GM18868 (cell line): Measurements from ENCODE around the gene OTOF.

Experiments used
- ATAC-seq: cut with Tn5 transposase; IDR thresholded peaks from one replicate; pipeline ENCODE4 v1.9.1; 2021; ENCODE audit warnings: mild to moderate bottlenecking, moderate library complexity; ENCODE audit not compliant: unreplicated experiment

Gene OTOF

DNA sequence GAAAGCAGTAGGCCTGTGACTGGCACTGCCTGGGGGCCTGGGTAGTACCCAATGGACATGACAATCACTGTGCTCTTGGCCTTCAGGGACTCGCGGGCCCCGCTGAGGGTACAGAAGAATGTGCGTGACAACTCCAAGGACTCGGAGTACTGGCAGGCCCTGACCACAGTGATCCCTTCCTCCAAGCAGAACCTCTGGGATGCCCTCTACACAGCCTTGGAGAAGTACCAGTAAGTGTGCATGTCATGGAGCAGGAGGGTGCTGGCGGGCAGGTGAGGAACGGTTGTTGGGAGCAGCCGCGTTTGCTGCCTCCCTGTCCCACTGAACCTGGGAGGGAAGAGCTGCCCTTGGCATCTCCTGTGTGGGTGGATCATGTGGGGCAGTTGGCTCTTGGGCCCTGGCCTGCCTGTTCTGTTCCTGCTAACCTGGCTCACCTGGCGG is 23.3 kb downstream of the OTOF start:
- no peak for ATAC-seq

DNA sequence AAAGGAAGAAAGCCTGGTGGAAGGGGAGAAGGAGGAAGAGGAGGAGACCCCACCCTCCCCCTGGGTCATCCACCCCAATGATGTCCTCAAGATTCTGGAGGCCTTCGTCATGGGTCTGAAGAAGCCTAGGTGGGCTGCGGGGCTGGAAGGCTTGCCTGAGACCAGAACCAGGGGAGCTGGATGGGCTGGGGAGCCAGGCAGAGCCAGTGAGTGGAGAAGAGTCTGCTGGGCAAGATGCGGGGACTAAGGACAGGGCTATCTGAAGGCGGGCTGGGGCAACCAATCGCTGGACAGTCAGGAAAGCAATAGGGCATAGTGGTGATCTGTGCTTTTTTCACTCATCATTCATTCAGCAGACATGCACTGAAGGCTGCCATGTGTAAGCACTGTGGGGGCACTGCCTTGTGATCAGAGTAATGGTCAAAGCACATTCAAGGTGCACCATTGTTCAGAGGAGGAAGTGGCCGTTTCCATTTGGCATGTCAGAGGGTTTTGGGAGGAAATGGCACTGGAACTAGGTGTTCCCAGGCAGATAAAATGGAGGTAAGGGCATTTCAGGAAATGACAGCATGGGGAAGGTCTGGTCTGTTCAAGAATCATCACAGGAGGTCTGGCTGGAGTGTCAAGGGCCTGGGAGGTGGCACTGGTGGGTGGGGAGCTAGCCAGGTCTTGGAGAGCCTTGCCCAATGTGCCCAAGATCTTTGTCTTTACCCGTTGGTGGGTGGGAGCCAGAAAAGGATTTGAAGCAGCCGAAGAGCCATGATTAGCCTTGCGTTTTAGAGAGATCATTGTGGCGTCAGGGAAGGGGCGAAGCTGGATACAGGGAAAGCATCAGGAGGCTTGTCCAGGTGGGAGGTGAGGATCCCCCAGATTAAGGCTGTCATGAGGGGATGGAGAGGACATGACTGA is 24.2 kb downstream of the OTOF start:
- no peak for ATAC-seq

DNA sequence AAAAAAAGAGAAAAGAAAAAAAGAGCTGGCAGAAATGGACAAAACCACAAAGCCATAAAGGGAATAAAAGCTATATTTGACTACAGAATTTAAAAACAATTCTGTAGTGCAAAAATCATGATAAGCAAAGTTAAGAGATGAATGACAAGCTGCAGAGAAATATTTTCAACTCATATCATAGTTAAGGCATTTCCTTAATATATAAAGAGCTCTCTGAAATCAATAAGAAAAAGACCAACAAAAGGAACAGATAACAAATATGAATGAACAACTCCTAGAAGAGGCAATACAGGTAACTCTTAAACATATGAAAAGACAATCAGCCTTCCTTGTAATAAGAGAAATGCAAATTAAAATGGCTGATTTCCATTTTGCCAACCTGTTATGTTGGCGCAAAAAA is 26.2 kb downstream of the OTOF start:
- no peak for ATAC-seq

DNA sequence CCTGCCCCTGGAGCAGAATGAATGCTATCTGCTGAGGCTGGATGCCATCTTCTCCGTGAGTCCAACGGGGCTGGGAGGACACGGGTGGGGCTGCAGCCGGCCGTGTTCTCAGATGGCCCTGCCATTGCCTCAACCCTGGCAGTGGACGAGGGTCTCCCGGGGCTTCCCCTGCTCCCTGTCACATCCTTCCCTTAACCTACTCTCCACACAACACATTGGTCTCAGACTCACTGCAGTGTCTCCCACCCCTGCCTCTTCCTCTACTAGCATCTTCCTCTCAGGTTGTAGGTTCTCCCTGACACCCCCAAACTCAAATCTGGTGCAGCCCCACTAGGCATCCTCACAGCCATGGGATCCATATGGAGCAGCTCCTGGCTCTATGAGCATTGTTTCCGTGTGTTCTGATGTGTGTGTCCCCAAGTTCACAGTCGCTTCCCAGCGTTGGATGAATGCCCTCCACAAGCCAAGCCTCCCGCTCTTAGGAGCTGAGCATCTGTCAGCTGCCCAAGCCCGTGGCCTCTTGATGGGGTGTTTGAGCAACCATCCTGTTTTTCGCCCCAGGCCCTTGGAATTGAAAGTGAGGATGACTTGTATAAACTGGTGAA is 27.8 kb downstream of the OTOF start:
- ATAC-seq, result no peak

DNA sequence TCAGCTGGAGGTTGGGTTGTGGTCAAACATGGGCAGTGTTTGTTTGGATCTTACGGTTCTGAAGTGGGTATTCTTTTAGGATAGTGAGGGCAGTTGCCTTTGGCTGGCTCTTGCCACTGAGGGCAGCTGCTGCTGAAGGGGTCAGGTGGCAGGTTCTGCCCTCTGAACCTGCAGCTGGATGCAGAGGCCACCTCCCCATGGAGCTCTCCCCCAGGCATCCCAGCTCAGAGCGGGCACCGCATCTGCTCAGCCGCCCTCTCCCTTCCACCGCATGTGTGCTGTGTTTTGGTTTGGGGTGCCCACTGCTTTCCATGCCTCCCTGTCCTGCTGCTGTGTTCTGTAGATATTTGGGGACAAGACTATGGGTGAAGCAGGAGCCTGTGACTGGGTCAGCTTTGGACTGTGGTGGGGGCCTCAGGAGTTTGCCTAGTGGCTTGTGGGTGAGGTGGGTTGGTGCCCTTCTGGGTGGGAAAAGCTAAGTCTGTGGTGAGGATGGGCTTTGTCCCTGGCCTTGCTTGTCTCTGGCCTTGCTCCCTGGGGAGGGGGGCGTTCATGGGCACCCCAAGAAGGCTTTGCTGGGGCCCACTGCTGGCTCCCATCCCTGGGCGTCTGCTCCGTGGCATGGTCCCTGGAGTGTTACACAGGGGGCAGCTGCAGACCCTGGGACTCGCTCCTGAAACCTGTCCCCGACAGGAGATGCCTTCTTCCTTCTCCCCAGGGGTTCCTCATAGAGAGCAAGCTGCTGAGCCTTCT is 28.5 kb downstream of the OTOF start:
- ATAC-seq, result no peak

DNA sequence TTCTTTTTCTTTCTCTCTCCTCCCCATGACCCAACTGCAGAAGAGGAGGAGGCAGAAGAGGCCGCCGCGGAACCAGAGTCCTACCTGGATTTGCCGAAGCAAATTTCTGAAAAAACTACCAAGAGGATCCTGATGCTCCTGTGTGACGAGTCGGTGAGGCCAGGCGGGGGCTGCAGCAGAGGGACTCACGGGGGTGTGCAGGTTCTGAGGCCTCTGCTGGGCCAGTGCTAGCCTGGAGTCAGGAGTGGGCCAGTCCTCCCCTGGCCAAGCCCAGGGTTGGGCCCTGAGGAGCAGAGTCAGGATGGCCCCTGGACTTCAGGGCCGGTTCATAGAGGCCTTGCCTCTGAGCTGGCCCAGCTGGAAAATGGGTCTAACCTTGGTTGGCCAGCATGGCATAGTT is 29.3 kb downstream of the OTOF start:
- no peak for ATAC-seq

DNA sequence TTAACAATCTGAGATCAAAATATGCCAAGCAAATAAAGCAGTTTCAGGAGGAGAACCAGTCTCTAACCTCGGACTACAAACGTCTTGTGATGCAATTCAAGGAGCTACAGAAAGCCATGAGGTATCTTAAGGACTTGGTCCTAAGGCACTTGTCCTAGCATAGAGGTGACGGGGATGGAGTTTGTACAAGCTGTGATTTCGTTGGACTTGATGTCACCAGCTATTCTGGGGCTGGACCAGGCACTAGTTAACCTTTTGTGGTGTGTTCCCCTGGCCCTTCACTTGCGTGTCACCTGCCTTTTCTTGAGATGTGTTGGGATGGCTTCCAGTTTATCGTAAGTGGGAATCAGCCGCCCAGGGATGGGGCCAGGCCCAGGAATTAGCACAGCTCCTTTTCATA is 33.7 kb downstream of the OTOF start:
- ATAC-seq, result no peak

DNA sequence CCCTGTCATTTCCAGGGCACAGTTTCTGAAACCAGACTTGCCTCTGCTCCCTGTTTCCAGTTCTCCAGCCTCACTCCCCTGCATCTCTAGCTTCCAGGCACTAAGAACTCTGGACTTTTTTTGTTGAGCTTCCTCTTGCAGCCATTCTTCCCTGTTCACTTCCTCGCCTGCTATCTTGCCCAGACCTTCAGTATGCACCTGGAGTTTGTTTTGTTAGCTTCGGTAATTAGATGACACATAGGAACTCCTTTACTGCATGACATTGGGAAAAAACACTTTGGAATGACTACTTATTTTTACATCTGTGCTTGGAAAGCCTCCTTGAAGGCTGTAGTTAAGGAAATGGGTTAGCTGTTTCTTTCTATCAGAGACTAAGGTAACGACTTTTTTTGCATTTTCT is 35.2 kb downstream of the OTOF start:
- ATAC-seq, result no peak

DNA sequence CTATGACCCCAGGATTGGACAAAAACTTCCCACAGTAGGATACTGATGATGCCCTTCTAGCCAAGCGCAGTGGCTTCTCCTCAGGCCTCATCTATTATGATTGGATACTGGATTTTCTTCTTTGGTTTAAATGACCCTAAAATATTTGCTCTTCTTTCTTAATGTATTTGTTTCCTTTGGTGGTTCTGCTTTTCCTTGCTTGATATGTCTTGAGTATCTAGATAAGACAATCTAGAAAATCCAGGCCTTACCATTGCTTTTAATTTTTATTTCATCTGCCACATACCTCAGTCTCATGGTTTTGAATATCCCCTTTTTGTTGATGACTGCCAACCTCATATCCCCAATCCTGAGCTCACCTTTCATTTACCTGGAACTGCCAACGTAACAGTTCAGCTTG is 35.6 kb downstream of the OTOF start:
- ATAC-seq, result no peak

DNA sequence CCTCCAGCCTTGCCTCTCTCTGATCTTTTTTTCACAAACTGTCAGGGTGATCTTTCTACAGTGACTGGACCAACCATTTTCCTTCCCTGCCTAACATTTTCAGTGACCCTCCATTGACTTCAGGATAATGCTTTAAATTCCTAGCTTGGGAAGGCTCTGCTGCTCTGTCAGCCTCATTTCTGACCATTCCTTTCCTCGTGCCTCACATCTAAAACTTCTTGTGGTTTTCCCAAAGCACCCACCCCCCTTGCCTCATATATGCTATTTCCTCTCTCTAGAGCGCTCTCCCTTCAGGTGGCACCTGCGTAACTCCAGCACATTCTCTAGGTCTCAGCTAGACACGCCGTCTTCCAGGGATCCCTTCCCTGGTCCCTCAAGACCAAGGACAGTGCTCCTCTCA is 39.0 kb downstream of the OTOF start:
- no peak for ATAC-seq

DNA sequence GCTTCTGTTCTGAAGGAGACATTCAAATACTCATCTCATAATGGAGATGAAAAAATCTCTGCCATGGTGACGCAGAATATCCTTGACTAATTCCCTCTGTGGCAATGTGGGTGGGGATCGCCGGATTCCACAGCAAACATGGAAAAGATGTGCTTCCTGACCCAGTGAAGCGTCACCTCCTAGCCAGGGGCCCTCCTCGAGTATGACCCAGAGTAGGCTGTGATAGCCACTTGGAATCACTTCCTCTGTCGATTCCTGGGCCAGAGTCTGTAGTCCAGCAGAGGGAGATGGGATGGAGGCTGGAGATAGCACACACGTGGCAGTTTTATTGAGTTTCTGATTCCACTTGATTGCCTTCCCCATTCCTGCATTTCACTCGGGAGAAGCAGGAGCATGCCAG is 39.4 kb downstream of the OTOF start:
- ATAC-seq, result no peak

DNA sequence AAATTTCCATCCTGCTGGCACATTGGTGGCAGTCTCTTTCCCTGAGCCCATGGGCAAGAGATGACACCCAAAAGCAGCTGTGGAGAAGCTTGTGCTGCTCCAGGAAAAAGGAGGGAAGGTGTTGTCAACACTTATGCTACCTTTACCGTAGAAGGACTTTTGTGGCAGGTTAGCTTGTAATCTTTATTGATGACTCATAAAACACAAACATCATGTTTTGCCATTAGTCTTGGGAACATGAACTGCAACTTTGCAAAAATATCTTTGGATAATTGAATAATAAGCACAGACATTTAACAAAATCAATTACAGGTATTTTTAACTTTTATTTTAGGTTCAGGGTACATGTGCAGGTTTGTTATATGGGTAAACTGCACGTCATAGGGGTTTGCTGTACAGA is 42.8 kb downstream of the OTOF start:
- no peak for ATAC-seq

DNA sequence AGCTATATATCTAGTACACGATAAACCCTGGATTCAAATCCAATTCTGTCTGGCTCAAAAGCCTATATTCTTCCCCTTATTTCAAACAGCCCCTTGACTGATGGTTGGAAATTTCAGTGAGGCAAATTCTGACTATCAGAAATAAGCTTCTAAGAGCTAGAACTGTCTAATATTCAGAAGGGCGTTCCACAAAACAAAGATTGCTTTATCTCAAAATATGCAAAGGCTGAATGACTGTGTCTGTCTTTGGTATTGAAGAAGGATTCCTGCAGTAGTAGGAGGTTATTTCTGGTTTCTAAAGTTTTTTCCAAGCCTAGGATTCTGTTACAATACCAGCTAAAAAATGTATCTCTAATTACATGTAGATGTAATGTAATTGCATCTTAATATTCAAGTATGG is 45.1 kb downstream of the OTOF start:
- no peak for ATAC-seq

DNA sequence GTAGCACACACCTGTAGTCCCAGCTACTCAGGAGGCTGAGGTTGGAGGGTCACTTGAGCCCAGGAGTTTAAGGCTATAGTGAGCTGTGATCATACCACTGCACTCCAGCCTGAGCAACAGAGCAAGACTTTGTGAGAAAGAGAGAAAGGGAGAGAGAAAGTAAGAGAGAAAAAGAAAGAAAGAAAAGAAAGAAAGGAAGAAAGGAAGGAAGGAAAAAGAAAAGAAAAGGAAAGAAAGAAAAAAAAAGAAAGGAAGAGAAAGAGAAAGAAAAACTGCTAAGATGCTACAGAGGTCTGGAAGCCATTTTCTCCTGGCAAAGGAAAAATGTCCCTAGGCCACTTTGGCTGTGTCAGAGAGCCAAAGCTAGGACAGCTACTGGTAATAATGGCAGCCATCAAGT is 45.6 kb downstream of the OTOF start:
- no peak for ATAC-seq

DNA sequence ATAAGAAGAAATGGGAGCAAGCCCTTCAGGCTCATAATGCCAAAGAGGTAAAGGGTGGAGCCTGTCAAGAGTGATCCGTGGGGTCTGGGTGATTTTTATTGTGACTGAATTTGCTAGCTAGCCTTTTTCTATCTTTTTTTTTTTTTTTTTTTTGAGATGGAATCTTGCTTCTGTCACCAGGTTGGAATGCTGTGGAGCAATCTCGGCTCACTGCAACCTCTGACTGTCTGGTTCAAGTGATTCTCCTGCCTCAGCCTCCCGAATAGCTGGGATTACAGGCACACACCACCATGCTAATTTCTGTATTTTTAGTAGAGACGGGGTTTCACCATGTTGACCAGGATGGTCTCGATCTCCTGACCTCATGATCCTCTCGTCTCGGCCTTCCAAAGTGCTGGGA is 47.1 kb downstream of the OTOF start:
- ATAC-seq, result no peak

DNA sequence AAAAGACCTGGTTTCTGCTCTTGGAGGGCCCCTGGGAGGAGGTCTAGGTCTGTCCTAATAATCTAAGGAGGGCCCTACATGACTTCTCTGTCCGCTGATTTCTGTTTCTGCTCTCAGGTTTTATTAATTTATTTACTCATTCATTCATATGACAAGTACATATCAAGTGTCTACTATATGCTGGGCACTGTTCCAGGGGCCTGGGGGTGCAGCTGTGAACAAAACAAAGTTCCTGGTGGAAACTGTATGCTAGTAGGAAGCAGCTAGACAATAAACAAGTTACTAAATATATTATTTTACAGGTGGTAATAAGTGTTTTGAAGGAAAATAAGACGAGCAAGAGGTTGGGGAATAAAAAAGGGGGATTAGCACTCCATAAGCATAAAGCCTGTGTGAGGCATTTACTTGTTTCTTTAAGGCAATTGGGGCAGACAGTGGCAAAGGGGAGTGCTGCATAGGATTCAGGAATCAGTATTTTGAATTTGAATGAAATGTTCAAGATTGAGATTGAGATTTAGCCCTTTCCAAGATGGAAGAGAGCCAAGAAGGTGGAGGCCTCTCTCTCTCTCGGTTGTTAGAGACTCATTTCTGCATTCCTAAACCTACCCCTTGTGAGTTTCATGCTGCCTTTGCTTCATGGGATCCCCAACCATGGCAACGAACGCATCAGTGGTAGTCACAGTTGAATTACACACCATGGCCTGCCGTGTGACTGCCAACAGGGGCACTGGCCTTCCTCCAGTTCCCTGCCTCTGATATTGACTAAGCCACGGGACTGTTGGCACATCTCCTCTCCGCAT is 47.9 kb downstream of the OTOF start:
- ATAC-seq, result no peak

DNA sequence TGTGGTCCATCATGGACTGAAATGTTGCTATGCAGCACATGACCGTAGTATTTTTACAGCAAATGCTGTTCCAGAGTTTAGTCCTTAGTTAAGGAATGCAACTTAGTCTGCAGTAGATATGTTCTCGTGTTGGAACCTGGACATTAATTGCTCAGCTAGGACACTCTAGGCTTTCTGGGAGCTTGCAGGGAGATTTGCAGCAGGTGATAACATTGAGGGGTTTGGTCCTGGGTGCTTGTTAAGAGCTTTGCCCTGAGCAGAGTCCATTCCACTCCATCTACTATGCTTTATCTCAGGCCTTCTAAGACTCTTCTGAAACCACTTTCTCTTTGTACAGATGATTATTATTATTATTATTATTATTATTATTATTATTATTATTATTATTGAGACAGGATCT is 49.1 kb downstream of the OTOF start:
- no peak for ATAC-seq

DNA sequence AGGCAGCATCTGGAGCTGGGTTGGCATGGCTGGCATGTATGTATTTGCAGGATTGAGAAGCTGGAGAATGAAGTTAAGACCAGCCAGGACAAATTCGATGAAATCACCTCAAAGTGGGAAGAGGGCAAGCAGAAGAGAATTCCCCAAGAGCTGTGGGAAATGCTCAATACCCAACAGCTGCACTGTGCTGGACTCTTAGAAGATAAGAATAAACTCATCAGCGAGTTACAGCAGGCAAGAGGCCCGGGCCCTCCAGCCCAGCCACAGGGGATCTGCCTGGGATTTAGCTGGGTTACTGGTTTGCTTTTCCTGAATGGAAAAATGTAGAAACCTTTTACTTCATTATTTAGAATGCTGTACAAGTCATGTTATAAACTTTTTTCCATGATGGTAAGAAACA is 53.7 kb downstream of the OTOF start:
- no peak for ATAC-seq

DNA sequence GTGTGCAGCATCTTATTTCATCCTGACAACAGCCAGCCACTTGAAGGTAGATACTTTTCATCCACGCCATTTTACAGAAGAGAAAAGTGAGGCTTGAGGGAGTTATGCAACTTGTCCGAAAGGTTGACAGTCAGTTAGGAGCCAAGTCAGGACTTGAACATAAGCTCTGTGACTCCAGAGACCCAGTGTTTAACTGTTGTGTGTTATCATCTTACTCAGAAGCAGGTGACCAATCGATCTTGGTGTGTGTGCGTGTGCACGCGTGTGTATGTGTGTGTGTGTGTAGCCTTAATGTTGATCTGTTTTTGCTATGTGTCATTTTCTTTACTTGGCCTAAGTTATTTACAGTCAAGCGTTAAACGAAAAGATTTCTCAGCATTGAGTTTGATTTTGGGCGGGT is 54.2 kb downstream of the OTOF start:
- ATAC-seq, result no peak

DNA sequence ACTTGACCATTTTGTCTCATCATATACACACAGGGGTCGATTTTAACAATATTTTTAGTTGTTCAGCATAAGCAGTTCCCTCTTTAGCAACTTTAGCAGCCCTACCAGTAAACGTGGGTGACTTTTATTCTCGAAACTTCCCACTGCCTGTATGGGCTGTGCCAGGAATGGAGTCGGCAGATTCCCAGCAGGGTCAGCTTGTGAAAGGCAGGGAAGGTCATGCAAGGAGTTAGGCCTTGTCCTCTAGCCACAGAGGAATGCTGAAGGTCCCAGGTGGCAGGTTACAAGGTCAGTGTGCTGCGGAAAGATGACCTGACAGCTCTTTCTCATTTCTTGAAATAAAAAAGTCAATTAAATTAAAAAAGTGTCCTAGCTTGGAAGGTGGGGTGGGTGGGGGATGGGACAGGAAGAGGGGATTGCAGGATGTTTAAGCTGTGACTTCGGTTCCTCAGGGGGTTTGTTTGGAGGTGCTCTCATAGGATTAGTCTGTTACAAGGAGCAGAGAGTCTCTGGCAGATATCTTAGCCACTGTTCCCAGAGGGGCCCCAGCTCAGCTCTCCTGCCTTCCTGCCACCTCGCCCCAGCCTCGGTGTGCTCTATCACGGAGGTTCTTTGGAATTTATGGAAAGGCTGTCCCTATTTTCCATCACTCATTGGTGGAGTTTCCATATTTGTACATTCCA is 54.8 kb downstream of the OTOF start:
- ATAC-seq, result no peak

DNA sequence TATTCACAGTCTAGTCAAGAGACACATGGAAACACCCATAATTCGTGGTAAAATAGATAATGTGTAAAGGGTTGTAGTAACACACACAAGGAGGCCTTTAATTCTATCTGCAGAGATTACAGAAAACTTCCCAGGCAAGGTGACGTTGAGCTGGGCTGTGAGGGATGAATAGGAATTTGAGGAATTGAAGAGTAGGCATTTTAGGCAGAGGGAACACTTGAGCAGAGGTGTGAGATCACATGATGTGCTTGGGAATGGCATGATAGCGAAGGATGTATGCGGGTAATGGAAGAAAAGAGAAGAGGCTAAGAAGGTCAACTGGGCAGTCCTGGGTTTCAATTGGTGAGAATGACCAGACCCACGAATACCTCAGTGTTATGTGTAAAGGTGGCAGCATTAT is 56.0 kb downstream of the OTOF start:
- ATAC-seq, result no peak
